Fibroblast of lung (primary cell): ENCODE measurements around the gene METTL1.

ENCODE experiments used
- CTCF ChIP-seq, 2 donors: IDR thresholded peaks in 1 of 2; conservative IDR thresholded peaks in 1 of 2; 1 replicate in 1 of 2; 2 replicates in 1 of 2; pipeline ENCODE4 v1.5.1; 2011 to 2012; ENCODE audit warnings: low read length in 2 of 2, control low read depth in 1 of 2, inconsistent platforms in 1 of 2, low read depth in 1 of 2, mild to moderate bottlenecking in 1 of 2
- EZH2 ChIP-seq: IDR thresholded peaks from 2 replicates; pipeline ENCODE4 v1.5.1; 2012; ENCODE audit warnings: low read length, control low read depth, mild to moderate bottlenecking; ENCODE audit errors: missing control alignments

GRCh38 chr12:57816855-57817151 lies 44.9 kb upstream of the METTL1 start:
- no peak for TF ChIP-seq CTCF (conservative IDR thresholded peaks at IDR 0.05 in 1 of 2, IDR thresholded peaks at IDR 0.05 in 1 of 2; ENCODE audit: low read depth in 1 of 2, low read length in 2 of 2)
- TF ChIP-seq EZH2, result no peak
